ENCODE measurements around the gene MYL6B.
"Not testable (repeated sequence)": the region's sequence is repeated elsewhere in the genome, so short reads cannot be mapped to it uniquely, and the experiment has no call there.

The MYL6B gene

GRCh38 chr12:56153678-56154065, 1.3 kb downstream of the MYL6B start:
- DNase-seq (ENCODE audit: low read depth) = no peak

GRCh38 chr12:56154246-56154771, 1.9 kb downstream of the MYL6B start:
- no peak for DNase-seq (ENCODE audit: low read depth)

GRCh38 chr12:56154818-56155217, 2.4 kb downstream of the MYL6B start:
- no peak for DNase-seq (ENCODE audit: low read depth)

- no peak for DNase-seq (ENCODE audit: low read depth)
These were observed 3.0 kb downstream of the MYL6B start for GRCh38 chr12:56155256-56155845.

- DNase-seq (ENCODE audit: low read depth) = not testable (repeated sequence)
These were observed 4.2 kb downstream of the MYL6B start for GRCh38 chr12:56156464-56157200.

GRCh38 chr12:56157201-56158028, 5.0 kb downstream of the MYL6B start:
- DNase-seq (ENCODE audit: low read depth) = peak; percentile 71

GRCh38 chr12:56158029-56158925, 5.9 kb downstream of the MYL6B start, which contains the start of gene MYL6:
MYL6 (plus strand) TSS chr12:56158359; CDS start chr12:56158402, 43 bp downstream.
- peak; percentile 95 for DNase-seq (ENCODE audit: low read depth)

- DNase-seq (ENCODE audit: low read depth) = peak; percentile 45
These were observed 6.6 kb downstream of the MYL6B start for GRCh38 chr12:56158926-56159461.

- no peak for DNase-seq (ENCODE audit: low read depth)
These were observed 7.2 kb downstream of the MYL6B start for GRCh38 chr12:56159482-56160192.

- DNase-seq (ENCODE audit: low read depth) = no peak
These were observed 7.9 kb downstream of the MYL6B start for GRCh38 chr12:56160193-56160763.

- no peak for DNase-seq (ENCODE audit: low read depth)
These were observed 8.7 kb downstream of the MYL6B start for GRCh38 chr12:56160894-56161689.

GRCh38 chr12:56161690-56162351, 9.4 kb downstream of the MYL6B start:
- DNase-seq (ENCODE audit: low read depth) = no peak

GRCh38 chr12:56162468-56163290, 10.3 kb downstream of the MYL6B start:
- no peak for DNase-seq (ENCODE audit: low read depth)

- no peak for DNase-seq (ENCODE audit: low read depth)
These were observed 11.4 kb downstream of the MYL6B start for GRCh38 chr12:56163533-56164344.

GRCh38 chr12:56164345-56164729, 11.9 kb downstream of the MYL6B start:
- DNase-seq (ENCODE audit: low read depth) = no peak

GRCh38 chr12:56165369-56165768, 13.0 kb downstream of the MYL6B start:
- DNase-seq (ENCODE audit: low read depth) = no peak

- no peak for DNase-seq (ENCODE audit: low read depth)
These were observed 16.9 kb downstream of the MYL6B start for GRCh38 chr12:56169229-56169759.
